Liver (tissue), 9 donors: ENCODE results near the gene LDLRAD4. TPM values are rescaled to one million over a fixed set of nuclear protein-coding genes. Genes with fewer than 3 reads are reported as not detected.

Experiments used
- DNase-seq: peaks from one replicate; pipeline ENCODE4 v3.0.0-alpha.2; 2017; ENCODE audit warnings: low spot score
- H3K27ac ChIP-seq, 2 donors: one replicate each; pipeline ENCODE4 v1.7.0; 2013; ENCODE audit warnings: inconsistent platforms in 2 of 2, low read length in 2 of 2, control low read depth in 1 of 2, low read depth in 1 of 2, mild to moderate bottlenecking in 1 of 2
- H3K27me3 ChIP-seq, 4 donors: one replicate each; pipeline versions ENCODE4 v1.6.1 to v1.7.0; 2013; ENCODE audit warnings: low read length in 3 of 4, inconsistent platforms in 1 of 4, mild to moderate bottlenecking in 1 of 4, moderate library complexity in 1 of 4; ENCODE audit not compliant: control insufficient read depth in 4 of 4, insufficient read depth in 4 of 4
- H3K36me3 ChIP-seq, 4 donors: one replicate each; pipeline versions ENCODE4 v1.6.1 to v1.7.0; 2013; ENCODE audit warnings: low read length in 3 of 4, mild to moderate bottlenecking in 3 of 4, low read depth in 1 of 4, moderate library complexity in 1 of 4; ENCODE audit not compliant: control insufficient read depth in 4 of 4, insufficient read depth in 3 of 4
- H3K4me1 ChIP-seq, 4 donors: one replicate each; pipeline versions ENCODE4 v1.6.1 to v1.7.0; 2013; ENCODE audit warnings: low read length in 3 of 4, mild to moderate bottlenecking in 3 of 4, moderate library complexity in 1 of 4; ENCODE audit not compliant: control insufficient read depth in 4 of 4, insufficient read depth in 4 of 4
- H3K4me3 ChIP-seq, 3 donors: one replicate each; pipeline versions ENCODE4 v1.6.1 to v1.7.0; 2013; ENCODE audit warnings: low read length in 3 of 3, control low read depth in 1 of 3, low read depth in 1 of 3, mild to moderate bottlenecking in 1 of 3
- H3K9ac ChIP-seq, 2 donors: one replicate each; pipeline ENCODE4 v1.7.0; 2013; ENCODE audit warnings: low read length in 2 of 2, mild to moderate bottlenecking in 2 of 2, moderate library complexity in 2 of 2, control low read depth in 1 of 2, low read depth in 1 of 2
- H3K9me3 ChIP-seq, 4 donors: one replicate each; pipeline versions ENCODE4 v1.6.1 to v1.7.0; 2013; ENCODE audit warnings: low read length in 3 of 4; ENCODE audit not compliant: control insufficient read depth in 4 of 4
- ATF3 ChIP-seq: IDR thresholded peaks from 2 replicates; pipeline ENCODE4 v1.6.1; 2016; ENCODE audit warnings: antibody characterized with exemption
- CTCF ChIP-seq: fragments of 150-350 bp; IDR thresholded peaks from 2 replicates; pipeline ENCODE4 v1.5.1; 2017; ENCODE audit warnings: improper control_type of control experiment, low read depth, low read length; ENCODE audit not compliant: missing input control
- EGR1 ChIP-seq, 2 donors: IDR thresholded peaks; 2 replicates each; pipeline ENCODE4 v1.6.1; 2016 to 2018; ENCODE audit warnings: antibody characterized with exemption in 2 of 2, low read depth in 2 of 2
- FOXA1 ChIP-seq: IDR thresholded peaks from 2 replicates; pipeline ENCODE4 v1.6.1; 2016; ENCODE audit warnings: antibody characterized with exemption
- FOXA2 ChIP-seq: IDR thresholded peaks from 2 replicates; pipeline ENCODE4 v1.6.1; 2016; ENCODE audit warnings: antibody characterized with exemption
- GABPA ChIP-seq, 2 donors: IDR thresholded peaks in 1 of 2; conservative IDR thresholded peaks in 1 of 2; 2 replicates each; pipeline ENCODE4 v1.6.1; 2016; ENCODE audit warnings: antibody characterized with exemption in 2 of 2, mild to moderate bottlenecking in 1 of 2, moderate library complexity in 1 of 2
- HNF4A ChIP-seq, 2 donors: conservative IDR thresholded peaks; 2 replicates each; pipeline ENCODE4 v1.6.1; 2016; ENCODE audit warnings: antibody characterized with exemption in 2 of 2, mild to moderate bottlenecking in 2 of 2
- HNF4G ChIP-seq: IDR thresholded peaks from 2 replicates; pipeline ENCODE4 v1.6.1; 2016; ENCODE audit warnings: antibody characterized with exemption
- JUND ChIP-seq, 2 donors: IDR thresholded peaks; 2 replicates each; pipeline ENCODE4 v1.6.1; 2016; ENCODE audit warnings: antibody characterized with exemption in 2 of 2
- MAX ChIP-seq: IDR thresholded peaks from 2 replicates; pipeline ENCODE4 v1.6.1; 2016; ENCODE audit warnings: antibody characterized with exemption
- RAD21 ChIP-seq, 2 donors: IDR thresholded peaks; 2 replicates each; pipeline ENCODE4 v1.6.1; 2016; ENCODE audit warnings: antibody characterized with exemption in 2 of 2, mild to moderate bottlenecking in 2 of 2
- REST ChIP-seq: IDR thresholded peaks from 2 replicates; pipeline ENCODE4 v1.6.1; 2016; ENCODE audit warnings: antibody characterized with exemption, mild to moderate bottlenecking
- RXRA ChIP-seq, 2 donors: IDR thresholded peaks; 2 replicates each; pipeline ENCODE4 v1.6.1; 2017 to 2018; ENCODE audit warnings: antibody characterized with exemption in 2 of 2, mild to moderate bottlenecking in 1 of 2
- SP1 ChIP-seq: IDR thresholded peaks from 2 replicates; pipeline ENCODE4 v1.6.1; 2018; ENCODE audit warnings: antibody characterized with exemption, mild to moderate bottlenecking
- TAF1 ChIP-seq: conservative IDR thresholded peaks from 2 replicates; pipeline ENCODE4 v1.6.1; 2016; ENCODE audit warnings: antibody characterized with exemption, mild to moderate bottlenecking
- YY1 ChIP-seq: IDR thresholded peaks from 2 replicates; pipeline ENCODE4 v1.6.1; 2016; ENCODE audit warnings: antibody characterized with exemption, mild to moderate bottlenecking
- ZBTB33 ChIP-seq: IDR thresholded peaks from 2 replicates; pipeline ENCODE4 v1.6.1; 2016; ENCODE audit warnings: antibody characterized with exemption
- WGBS: extraction: QIAGEN DNeasy Blood & Tissue Kit; methylation state at CpG from one replicate; pipeline ENCODE4 v1.1.7; 2013; 5-methylcytosine and 5-hydroxymethylcytosine counted together
- polyA plus RNA-seq, 2 donors: library from polyadenylated mRNA; stranded (reverse) in 1 of 2; unstranded in 1 of 2; fragments of 200-250 nt in 1 of 2; fragments of >200 nt in 1 of 2; fragmentation: Nextera tagmentation in 1 of 2; extraction: Ambion mirVana in 1 of 2; gene quantifications; one replicate each; pipeline versions ENCODE4 v1.2.1 to v1.2.3, GENCODE V29; 2013 to 2015
- total RNA-seq, 2 donors: library from RNA; depleted of rRNA; stranded (reverse); fragments of >200 nt; gene quantifications; one replicate each; pipeline ENCODE4 v1.2.3, GENCODE V29; 2014
- donor health status: healthy.
- donor health status: healthy.
- donor health status: healthy.
- donor health status: healthy.
- donor health status: healthy.

LDLRAD4 gene
- total and polyA plus RNA-seq, 4 donors: 4.8 to 41.7 (median 12.7) TPM

DNA sequence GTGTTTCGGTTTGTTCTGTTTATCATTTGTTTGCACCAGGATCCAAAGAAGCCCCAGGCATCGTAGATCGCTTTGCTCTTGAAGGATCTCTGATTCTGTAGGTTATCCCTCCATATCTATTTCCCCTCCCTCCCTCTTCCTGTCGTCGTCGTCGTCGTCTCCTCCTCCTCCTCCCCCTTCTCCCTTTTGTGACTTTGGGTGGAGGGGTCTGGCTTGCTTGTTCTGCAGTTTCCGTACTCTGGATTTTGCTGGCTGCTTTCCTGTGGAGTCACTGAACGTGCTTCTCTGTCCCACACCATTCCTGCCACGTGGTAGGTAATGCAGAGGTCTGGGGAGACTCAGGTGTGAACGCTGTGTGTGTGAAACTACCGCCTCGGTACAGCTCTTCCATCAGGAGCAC, 225.0 kb downstream of the LDLRAD4 start:
- H3K27ac ChIP-seq: no peak overlapping the region
- no peaks in the 10 kb centered on the region for H3K27me3 ChIP-seq
- 73% methylated on average over 14 of the region's 14 CpGs for WGBS
- TF ChIP-seq RAD21 (IDR thresholded peaks at IDR 0.05): no peak
- TF ChIP-seq ZBTB33: no peak
- TF ChIP-seq CTCF: no peak
- TF ChIP-seq HNF4A (conservative IDR thresholded peaks at IDR 0.05): no peak
- no peak for TF ChIP-seq RXRA (IDR thresholded peaks at IDR 0.05)
- no peak for TF ChIP-seq JUND (IDR thresholded peaks at IDR 0.05)
- H3K9ac ChIP-seq: no peak overlapping the region
- H3K36me3 ChIP-seq: no peaks in the 10 kb centered on the region
- H3K9me3 ChIP-seq: no peaks in the 10 kb centered on the region
- H3K4me1 ChIP-seq: peaks cover 0 to 31% (median 13%) of the 10 kb centered on the region in 4 donors
- DNase-seq: no peak
- no peak overlapping the region for H3K4me3 ChIP-seq

DNA sequence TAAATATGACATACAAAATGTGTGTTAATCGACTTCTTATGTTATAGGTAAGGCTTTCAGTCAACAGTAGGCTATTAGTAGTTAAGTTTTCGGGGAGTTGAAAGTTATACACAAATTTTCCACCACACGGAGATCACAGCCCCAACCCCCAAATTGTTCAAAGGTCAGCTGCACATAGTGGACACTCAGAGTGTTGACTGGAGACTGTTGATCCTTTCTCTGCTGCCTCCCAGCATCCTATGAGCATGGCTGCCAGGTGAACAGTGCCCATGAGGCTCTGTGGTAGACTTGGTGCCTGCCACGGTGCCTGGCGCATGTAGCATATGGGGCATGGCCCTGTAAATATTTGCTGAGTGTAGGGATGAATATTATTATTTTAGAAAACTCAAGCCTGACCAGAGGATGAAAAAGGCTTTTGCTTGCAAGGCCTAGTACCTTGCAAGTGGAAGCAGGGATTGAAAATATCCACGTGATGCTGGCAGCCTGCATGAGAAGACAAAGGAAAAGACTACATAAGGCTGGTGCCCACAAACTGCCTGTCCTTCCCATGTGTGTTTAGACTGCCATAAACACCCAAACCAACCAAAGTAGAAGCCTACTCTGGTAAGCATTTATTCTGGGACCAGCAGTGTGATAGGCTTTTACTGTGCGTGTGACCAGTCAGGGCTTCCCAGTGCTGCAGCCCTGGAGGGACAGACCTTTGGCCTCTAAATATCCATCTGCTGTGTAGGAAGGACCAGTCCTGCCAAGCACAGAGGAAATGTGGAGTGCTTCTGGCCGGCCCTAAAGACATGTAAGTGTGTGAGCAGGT, 226.1 kb downstream of the LDLRAD4 start:
- Histone ChIP-seq H3K4me3 (no peak overlapping the region), H3K4me1 (peaks cover 0 to 27% (median 11%) of the 10 kb centered on the region in 4 donors), H3K9ac (no peak overlapping the region), H3K27me3 (no peaks in the 10 kb centered on the region), H3K9me3 (no peaks in the 10 kb centered on the region), H3K36me3 (no peaks in the 10 kb centered on the region), H3K27ac (peak overlapping the region in 1 of 2 donors; percentile 21)
- TF ChIP-seq HNF4A (conservative IDR thresholded peaks at IDR 0.05): peak; percentile 71 to 73
- no peak for TF ChIP-seq GABPA (IDR thresholded peaks at IDR 0.05 in 1 of 2, conservative IDR thresholded peaks at IDR 0.05 in 1 of 2)
- TF ChIP-seq REST: no peak
- TF ChIP-seq HNF4G: peak; percentile 13
- TF ChIP-seq YY1: peak; percentile 38
- no peak for TF ChIP-seq TAF1
- peak in 1 of 2 donors; percentile 54 for TF ChIP-seq RAD21 (IDR thresholded peaks at IDR 0.05)
- peak in 1 of 2 donors; percentile 35 for TF ChIP-seq EGR1 (IDR thresholded peaks at IDR 0.05; ENCODE audit: low read depth in 2 of 2)
- no peak for TF ChIP-seq ATF3
- no peak for TF ChIP-seq FOXA1
- TF ChIP-seq ZBTB33: no peak
- TF ChIP-seq JUND (IDR thresholded peaks at IDR 0.05): peak in 1 of 2 donors; percentile 39
- peak; percentile 21 for TF ChIP-seq FOXA2
- no peak for TF ChIP-seq CTCF
- TF ChIP-seq SP1: peak; percentile 65
- TF ChIP-seq MAX: no peak
- peak; percentile 54 to 69 for TF ChIP-seq RXRA (IDR thresholded peaks at IDR 0.05)
- DNase-seq: no peak
- WGBS: 53% methylated on average over 8 of the region's 8 CpGs
